Hepatocyte (in vitro differentiated cells): ENCODE data around the gene SPRR1B.

ENCODE experiments used
- CTCF ChIP-seq: fragments of 200-600 bp; sonication (generic); IDR thresholded peaks from 2 replicates; pipeline ENCODE4 v1.5.1; 2016; ENCODE audit warnings: antibody characterized with exemption, mild to moderate bottlenecking; ENCODE audit not compliant: poor library complexity
- EZH2 ChIP-seq: fragments of 200-600 bp; sonication (generic); IDR thresholded peaks from 2 replicates; pipeline ENCODE4 v1.6.1; 2016; ENCODE audit warnings: antibody characterized with exemption, mild to moderate bottlenecking, borderline replicate concordance
- EZH2phosphoT487 ChIP-seq: fragments of 200-600 bp; sonication (generic); IDR thresholded peaks from one replicate; pipeline ENCODE4 v1.6.1; 2018; ENCODE audit warnings: antibody characterized with exemption, mild to moderate bottlenecking, low read depth, moderate library complexity; ENCODE audit not compliant: unreplicated experiment, severe bottlenecking

GRCh38 chr1:153024413-153024812 is 6.6 kb upstream of the SPRR1B start:
- no peak for TF ChIP-seq CTCF
- no peak for TF ChIP-seq EZH2
- no peak for TF ChIP-seq EZH2phosphoT487
